GM18873 (cell line): Measurements from ENCODE around the gene SPPL2C.
"Not testable (repeated sequence)": the region's sequence is repeated elsewhere in the genome, so short reads cannot be mapped to it uniquely, and the experiment has no call there.

Experiments
- ATAC-seq: cut with Tn5 transposase; IDR thresholded peaks from one replicate; pipeline ENCODE4 v1.9.1; 2021; ENCODE audit warnings: mild to moderate bottlenecking, moderate library complexity, moderate number of reproducible peaks; ENCODE audit not compliant: unreplicated experiment, low FRiP score

The SPPL2C gene

DNA sequence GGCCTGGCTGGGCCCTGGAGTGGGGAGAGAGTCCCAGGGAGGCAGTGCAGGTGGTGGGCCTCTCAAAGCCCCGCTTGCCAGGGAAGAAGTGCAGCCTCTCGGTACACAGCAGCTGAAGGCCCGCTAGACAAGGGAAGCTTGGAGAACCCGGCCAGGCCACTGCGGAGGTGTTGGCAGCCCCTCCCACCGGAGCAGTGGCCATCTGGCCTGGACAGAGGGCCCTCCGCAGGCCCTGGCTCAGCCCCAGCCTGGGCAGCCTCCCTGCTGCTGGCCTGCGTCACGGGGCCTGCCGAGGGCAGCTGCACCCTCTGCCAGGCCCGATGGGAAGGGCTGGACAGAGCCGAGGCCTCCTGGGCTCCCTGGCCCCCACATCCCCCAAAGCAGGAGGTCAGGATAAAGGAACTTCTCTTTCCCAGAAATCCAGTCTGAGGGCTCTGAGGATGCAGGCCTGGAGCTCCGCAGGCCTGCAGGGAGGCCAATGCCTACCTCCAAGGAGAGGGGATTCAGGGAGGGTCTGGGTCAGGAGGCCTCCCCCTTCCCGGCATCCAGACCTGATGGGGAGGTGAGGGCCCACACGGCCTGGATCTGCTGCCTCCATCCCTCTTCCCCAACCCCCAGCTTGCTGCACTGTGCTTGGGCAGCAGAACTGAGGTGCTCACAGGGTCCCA is 4.3 kb downstream of the SPPL2C start:
- no peak for ATAC-seq

DNA sequence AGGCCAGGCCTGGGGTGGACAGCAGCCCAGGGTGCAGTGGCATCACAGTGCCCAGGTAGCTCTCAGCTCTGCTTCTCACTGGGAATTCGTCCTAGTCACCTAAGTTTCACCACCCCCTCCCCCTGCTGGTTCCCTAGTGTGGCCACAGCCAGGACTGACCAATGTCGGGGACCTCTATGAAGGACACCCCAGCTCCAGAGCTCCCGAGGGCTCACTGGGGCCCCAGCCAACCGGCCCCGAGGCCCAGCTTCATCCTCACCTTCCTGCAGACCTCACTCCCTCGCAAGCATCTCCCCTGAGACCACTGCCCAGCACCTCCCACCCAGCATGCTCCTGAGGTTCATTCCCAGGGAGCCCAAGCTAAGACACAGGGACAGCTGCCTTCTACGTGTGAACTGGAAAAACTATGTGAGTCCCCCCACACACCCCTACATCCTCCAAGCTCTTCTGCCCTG is 4.9 kb downstream of the SPPL2C start:
- ATAC-seq, result no peak

DNA sequence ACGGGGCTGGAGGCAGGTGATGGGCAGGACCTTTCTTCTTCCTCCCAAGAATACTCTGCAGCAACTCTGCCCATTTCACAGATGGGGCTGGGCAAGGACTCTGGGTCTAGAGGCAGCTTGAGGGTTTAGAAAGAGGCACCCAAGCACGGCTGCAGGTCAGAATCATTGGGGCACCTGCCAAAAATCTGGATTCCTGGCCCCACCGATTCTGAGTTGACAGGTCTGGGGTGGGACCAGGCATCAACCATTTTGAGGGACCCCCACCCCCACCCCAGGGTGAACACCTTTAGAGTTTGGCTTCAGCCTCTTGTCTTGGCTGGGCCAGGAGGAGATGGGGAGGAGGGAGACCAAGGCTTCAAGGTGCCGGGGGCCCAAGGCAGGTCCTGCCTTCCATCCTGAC is 5.3 kb downstream of the SPPL2C start:
- no peak for ATAC-seq

DNA sequence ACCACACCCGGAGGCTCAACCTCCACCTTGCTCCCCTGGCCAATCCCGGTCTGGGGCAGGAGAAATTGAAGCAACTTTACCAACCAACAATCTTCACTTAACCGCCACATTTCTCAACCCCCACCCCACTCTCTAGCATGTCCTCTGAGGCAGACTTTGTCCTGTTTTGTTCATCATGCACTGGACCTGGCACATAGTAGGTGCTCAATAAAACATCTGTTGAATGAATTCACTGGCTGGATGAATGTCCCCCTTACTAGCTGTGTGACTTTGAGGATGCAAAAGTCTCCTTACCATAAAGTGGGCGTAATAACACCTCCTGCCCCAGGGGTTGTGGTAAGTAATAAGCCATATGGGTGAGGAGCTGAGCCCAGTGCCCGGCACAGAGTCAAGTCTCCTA is 5.8 kb downstream of the SPPL2C start:
- ATAC-seq, result no peak

DNA sequence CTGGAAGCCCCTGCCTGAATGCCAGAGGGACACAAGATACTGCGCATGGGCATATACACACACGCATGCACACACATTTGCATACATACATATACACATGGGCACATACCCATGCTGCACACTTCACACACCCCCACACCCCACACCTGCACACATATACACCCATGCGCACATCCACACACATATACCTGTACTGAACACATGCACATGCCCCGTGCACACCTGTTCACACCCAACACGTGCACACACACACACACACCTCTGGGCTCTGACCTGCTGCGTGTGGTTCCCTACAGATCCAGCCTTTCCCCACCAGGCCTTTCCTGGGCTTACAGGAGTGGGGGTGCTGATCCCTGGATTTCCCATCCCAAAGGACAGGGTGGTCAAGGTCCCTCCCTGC is 6.3 kb downstream of the SPPL2C start:
- no peak for ATAC-seq

DNA sequence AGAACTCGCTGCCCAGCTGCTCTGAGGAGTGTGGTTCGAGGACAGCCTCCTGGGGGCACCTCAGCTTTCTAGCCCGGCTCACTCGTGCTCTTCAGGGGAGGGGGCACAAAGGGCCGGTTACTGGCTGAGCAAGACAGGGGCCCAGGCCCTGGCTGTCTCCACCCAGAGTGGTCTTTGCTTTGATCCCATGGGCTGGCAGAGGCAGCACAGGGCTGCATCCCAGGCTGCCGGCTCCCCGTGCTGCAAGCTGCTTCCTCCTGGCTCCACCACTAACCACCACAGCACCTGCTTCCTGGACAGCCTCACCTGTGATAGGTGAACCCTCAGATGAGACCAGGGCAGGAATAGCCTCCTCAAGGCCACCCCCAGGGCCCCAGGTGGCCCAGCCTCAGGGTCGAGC is 6.8 kb downstream of the SPPL2C start:
- ATAC-seq, result no peak

DNA sequence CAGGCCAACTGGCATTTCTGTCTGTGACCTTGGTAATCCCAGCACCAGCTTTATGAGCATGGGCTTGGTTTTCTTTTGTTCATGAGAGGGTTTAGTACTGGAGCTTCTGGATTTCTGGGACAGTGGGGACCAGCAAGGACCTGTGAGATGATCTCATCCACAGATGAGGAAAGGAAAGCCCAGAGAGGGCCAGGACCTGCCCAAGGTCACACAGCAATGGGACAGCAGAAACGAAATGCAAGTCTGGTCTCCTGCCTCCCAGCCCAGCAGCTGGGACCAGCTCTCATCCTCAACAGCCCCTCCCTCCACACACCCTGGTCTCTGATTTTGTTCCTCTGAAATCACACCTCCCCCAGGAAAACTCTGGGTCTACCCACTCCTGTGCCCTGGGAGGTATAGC is 7.2 kb downstream of the SPPL2C start:
- ATAC-seq, result no peak

DNA sequence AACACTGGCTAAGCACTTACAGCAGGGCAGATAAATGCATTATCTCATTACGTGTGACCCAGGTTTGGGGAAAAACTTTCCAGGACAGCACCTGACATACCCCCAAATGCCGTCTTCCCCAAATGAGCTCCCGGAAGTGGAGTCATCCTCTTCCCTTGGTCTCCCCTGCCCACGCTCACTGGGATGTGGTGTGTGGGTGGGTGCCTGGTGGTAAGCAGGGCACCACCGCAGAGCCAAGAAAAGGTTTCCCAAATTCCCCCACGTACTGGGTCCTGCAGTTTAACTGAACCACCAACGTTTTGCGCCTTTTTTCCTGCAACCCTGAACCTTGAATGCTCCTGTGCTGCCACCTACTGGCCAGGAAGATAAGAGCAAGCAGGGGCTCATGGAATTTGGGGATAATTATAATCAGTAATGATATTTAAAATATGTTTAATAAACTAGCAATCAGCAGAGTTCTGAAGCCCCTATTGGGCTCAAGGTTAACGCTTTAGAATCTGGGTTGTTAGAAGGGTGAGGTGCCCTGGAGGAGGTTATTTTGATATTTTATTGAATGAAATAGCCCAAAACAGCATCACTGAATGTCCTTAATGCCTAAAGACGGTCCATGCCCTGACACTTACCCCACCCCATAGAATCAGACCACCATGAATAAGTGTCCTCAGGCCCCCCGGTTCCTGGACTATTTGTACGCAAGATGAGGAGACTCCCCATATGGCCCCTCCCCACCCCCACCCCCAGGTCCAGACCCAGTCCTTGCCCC is 8.0 kb downstream of the SPPL2C start:
- no peak for ATAC-seq

DNA sequence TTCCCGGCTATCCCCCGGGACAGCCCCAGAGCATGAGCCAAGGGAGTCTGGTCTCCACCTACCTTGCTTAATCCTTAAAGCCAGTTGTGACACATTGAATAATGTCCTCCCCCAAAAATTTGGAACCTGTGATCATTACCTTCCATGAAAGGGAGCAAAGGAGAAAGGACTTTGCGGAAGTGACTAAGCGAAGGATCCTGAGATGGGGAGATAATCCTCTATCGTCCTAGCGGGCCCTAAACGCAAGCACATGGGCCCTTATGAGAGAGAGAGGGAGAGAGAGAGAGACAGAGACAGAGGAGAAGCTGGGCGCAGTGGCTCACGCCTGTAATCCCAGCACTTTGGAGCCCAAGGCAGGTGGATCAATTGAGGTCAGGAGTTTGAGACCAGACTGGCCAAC is 9.5 kb downstream of the SPPL2C start:
- ATAC-seq, result no peak

DNA sequence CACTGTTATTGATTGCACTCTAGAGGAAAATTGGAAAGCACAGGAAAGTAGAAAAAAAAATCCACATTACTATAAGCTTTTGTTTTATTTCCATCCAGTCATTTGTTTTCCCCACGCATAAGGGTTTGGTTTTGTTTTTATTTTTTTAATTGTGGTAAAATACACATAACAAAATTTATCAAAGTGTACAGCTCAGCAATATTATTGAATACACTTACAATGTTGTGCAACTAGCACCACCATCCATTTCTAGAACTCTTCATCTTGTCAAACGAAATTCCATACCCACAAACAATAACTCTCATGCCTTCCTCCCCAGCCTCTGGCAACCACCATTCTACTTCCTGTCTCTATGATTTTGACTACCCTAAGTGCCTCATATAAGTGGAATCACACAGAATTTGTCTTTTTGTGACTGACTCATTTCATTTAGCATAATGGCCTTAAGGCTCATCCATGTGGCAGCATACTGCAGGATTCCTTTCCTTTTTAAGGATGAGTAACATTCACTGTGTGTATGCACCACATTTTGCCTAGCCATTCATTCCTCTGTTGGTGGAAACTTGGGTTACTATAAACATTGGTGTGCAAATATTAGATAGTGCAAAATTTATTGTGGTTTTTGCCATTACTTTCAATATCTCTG is 11.1 kb downstream of the SPPL2C start:
- no peak for ATAC-seq

DNA sequence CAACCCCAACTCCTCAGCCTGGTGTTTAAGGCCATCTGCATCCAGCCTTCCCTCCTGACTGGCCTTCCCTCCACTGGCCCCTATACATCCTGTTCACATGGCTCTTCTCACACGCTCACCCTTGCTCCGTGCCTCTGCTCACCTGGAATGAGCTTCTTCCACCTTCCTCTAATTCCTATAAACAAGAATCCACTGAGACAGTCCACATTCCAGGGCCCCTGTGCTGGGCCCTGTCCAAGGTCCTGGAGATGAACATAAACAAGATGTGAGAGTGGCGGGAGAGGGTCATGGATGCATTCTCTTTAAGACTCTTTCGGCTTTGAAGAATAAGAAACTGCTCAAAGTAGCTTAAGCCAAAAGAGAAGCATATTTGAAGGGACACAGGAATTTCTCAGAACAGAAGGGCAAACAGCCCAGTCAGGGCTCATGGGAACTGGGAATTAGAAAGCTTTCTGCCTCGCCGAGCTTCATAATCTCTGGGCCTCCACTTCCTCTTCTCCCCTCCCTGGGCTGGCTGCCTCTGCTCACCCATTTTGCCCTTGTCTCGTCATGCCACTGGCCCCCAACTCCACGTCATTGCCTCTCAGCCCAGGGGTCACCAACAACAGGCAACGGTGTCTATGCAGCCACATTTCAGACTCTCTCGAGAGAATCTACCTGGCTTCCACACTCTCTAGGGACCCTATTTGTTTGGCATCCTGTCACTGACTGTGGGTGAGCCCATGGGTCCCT is 13.5 kb downstream of the SPPL2C start:
- ATAC-seq, result no peak

DNA sequence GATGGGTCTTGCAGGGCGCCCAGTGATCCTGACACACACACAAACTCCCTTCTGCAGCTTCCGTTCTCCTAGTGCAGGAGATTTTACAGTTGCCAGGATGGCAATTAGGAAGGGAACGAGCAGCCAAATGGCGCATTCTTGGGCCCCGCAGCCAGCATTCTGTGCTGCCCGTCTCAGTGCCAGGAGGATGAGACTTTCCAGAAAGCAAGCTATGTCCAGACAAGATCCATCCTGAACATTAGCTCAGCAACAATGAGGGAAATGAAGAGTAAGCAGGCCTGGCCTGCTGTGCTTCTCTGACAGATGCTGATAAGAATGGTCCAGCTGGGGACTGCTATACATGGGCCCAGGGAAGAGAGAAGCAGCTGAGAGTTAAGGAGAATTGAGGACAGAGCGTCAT is 16.5 kb downstream of the SPPL2C start:
- no peak for ATAC-seq

DNA sequence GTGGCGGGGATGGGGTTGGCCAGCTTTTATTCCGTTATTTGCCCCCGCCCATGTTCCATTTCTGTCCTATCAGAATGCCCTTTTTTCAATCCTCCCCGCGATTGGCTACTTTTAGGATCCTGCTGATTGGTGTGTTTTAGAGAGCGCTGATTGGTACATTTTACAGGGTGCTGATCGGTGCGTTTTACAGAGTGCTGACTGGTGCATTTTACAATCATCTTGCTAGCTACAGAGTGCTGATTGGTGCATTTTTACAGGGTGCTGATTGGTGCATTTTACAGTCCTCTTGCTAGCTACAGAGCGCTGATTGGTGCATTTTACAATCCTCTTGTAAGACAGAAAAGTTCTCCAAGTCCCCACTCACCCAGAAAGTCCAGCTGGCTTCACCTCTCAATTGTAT is 17.4 kb downstream of the SPPL2C start:
- not testable (repeated sequence) for ATAC-seq

DNA sequence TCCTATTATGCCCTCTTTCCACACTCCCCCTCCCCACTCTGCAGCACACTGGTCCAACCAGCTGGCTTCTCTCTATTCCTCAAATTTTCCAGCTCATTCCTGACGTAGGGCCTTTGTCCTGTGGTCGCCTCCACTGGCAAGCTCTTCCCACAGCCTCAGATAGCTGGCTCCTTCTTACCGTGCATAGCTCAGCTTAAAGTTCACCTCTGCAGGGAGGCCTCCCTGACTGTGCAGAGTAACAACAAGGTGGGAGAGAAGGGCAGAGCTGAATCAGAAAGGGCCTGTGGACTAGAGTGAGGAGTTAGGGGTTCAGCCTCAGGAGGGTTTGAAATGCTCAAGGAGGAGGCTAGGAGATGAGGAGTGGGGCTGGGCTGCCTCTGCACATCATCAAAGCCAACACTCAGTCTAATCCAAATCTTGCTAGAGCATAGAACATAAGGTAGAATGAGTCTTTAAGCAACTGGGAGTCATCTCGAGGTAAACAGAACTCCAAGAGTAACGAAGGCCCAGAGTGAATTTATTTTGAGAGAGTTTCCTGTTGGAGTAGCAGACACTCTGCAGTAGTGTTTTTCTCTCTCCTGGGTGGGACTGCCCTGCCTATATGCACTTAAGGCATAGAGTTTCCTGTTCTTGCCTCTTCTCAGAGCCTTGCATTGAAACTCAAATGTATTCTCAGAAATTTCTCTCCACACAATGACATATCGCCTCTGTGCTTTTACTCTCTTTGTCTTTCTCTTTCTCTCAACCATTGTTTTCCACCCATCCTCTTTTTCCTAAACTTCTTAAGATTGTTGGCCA is 19.4 kb downstream of the SPPL2C start:
- ATAC-seq, result no peak

DNA sequence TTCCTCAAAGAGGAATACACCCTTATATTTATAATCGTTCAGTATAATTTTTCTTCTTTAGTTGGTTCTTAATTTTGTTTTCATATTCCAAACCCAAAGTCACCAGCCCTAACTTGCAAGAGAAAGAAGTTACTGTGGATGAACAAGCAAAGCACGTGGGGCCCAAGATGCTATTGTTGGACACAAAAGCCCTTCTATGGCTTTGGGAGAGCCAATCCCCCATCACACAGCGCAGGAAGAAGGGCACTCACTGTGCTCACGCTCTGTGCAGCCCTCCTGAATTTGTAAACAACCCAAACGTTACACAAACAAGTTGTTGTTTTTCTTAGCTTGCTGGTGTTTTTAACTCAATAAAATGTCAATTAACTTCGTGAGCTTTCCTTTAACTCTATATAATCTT is 22.5 kb downstream of the SPPL2C start:
- no peak for ATAC-seq

DNA sequence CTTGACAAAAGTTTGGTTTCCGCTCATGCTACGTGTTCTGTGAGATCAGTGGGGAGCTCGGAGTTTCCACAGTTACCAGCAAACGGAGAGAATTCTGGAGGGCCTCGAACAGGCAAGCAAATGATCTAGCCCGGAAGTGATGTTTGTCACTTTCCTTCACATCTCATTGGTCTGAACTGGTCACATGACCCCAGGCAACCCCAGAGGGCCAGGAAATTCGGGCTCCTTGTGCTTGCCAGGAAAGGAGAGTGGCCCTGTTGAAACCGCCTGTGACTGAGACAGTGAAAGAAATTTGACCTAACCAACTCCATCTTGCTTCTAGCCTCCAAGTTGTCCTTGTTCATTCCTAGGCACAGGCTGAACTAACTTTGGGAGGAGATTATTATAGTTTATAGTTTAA is 23.0 kb downstream of the SPPL2C start:
- no peak for ATAC-seq

DNA sequence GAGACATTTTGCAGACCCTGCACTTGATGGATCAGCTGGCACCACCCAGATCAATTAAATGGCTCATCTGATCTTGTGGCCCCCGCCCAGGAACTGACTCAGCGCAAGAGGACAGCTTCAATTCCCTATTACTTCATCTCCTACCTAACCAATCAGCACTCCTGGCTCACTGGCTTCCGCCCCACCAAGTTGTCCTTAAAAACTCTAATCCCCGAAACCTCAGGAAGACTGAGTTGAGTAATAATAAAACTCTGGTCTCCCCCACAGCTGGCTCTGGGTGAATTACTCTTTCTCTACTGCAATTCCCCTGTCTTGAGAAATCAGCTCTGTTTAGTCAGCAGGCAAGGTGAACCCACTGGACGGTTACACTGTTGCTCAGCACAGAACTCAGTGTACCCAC is 23.6 kb downstream of the SPPL2C start:
- no peak for ATAC-seq

DNA sequence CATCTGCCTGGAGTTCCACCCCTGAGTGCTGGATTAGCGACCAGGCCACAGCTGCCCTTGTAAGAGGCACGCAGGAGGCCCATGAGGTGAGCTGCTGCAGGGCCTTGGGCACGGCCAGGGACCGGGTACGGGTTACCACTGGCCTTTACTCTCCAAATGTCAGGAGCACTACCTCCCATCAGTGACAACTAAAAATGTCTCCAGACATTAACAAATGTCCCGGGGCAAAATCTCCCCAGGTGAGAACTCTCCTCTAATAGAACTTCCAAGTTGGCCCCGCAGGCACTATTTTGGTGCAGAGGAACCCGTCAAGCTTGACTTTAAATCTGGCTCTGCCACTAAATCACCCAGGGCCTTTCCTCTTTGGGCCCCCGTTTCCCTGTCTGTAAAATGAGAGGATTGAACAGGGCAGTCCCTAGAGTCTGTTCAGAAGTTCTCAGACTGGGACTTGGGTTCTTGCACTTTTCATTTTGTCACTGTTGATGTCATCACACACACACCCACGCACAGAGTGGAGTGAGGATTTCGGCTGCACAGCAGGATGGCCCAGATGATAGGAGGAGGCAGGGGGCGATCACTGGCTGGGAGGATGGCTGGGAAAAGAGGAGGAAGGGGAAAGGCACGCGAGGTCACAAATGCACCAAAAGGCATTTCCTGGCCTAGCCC is 25.1 kb downstream of the SPPL2C start:
- no peak for ATAC-seq

DNA sequence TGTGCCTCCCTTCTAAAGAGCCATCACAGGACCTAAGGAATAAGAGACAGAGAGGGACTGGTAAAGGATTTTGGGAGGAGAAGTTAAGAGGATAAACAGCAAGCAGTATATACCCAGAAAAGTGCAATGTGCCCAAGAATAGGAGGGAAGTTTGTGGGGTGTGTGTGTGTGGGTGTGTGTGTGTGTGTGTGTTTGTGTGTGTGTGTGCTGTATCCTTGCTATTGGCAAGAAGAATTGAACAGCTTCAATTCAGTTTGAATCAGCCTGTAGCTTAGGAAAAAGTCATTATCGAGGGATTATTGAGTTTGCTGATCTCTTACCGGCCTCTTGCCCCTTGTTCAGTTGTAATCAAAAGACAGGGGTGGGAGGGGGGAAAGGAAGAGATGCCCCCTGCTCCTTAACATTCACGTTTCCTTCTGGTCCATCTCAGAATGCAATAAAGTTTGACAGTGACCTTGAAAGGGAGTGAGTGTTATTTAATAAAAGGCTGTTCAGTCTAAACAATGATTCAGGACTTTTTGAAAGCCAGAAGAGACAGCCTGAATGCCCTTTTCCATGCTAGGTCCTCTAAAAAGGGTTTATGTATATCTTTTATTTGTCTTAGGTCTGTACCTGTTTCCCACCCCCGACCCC is 25.8 kb downstream of the SPPL2C start:
- no peak for ATAC-seq
